ENCODE data around the gene ARHGEF4. TPM values are rescaled to one million over a fixed set of nuclear protein-coding genes. Genes with fewer than 3 reads are reported as not detected.

ARHGEF4 gene
- total RNA-seq, 1 donor from 2014 or later: 11.1 TPM

DNA sequence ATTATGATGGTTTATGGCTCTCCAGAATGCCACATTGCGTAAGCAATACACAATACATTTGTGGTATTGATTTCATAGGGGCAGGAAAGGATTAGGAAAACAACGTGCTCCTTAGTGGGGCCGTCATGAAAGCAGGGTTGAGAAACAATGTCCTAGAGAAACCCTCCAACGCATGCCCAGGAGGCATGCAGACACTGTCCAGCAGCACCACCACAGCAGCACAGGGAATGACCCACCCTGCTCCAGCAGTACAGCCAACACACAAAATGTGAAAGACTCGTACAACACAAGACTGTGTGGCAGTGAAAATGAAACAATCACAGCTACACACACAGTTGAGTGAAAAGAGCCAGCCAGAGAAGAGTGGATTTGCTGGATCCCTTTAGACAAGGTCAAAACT, 190.2 kb downstream of the ARHGEF4 start:
- no peaks in the 10 kb centered on the region for H3K4me1 ChIP-seq
- H3K27ac ChIP-seq: no peak overlapping the region
- no peaks in the 10 kb centered on the region for H3K27me3 ChIP-seq
- H3K4me3 ChIP-seq: no peak overlapping the region
- ATAC-seq: no peak
- TF ChIP-seq, protein P1, sequence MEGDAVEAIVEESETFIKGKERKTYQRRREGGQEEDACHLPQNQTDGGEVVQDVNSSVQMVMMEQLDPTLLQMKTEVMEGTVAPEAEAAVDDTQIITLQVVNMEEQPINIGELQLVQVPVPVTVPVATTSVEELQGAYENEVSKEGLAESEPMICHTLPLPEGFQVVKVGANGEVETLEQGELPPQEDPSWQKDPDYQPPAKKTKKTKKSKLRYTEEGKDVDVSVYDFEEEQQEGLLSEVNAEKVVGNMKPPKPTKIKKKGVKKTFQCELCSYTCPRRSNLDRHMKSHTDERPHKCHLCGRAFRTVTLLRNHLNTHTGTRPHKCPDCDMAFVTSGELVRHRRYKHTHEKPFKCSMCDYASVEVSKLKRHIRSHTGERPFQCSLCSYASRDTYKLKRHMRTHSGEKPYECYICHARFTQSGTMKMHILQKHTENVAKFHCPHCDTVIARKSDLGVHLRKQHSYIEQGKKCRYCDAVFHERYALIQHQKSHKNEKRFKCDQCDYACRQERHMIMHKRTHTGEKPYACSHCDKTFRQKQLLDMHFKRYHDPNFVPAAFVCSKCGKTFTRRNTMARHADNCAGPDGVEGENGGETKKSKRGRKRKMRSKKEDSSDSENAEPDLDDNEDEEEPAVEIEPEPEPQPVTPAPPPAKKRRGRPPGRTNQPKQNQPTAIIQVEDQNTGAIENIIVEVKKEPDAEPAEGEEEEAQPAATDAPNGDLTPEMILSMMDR (IDR thresholded peaks at IDR 0.05): no peak
- intact Hi-C loops (cut with DNase I): no loop called here
- no peaks in the 10 kb centered on the region for H3K9me3 ChIP-seq
- DNase-seq: peak; percentile 39
- no peaks in the 10 kb centered on the region for H3K36me3 ChIP-seq

DNA sequence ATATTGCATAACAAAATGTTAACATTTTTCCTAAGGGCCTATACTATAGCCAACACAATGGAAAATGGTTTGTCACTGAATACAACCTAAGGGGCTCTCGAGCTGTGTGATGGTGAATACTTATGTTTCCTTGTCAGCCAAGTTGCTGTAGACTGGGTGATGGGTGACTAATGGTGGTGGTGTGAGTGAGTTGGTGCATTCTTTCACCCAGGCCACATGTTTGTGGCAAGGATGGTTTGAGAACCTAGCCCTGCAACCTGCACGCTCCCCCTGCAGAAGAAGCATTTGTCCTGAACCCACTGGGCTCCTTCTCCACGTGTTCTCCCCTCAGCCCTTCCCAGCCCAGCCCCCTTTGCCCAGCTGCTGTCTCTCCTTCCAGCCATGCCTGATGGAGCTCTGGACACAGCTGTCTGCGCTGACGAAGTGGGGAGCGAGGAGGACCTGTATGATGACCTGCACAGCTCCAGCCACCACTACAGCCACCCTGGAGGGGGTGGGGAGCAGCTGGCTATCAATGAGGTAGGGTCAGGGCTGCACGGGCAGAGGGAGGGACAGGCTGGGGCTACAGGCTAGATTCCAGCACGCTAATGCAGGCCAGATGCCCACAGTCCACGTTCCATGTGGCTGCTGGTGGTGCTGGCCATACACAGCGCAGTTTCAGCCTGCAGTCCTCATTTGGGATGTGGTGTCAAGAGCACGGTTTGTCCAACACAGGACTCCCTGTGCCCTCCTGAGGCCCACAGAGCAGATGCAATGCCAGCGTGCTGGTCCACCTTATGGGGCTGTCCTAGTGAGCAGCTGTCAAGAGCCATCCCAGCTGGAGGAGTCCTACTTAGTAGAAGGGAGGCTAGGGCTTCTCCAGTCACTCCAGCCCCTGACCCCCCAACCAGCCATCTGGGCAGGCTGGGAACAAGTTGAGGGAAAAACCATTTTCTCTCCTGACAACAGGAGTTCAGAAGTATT, 191.1 kb downstream of the ARHGEF4 start:
- H3K36me3 ChIP-seq: no peaks in the 10 kb centered on the region
- peak; percentile 42 for DNase-seq
- TF ChIP-seq, protein P1 (IDR thresholded peaks at IDR 0.05): no peak
- H3K27ac ChIP-seq: no peak overlapping the region
- ATAC-seq: no peak
- H3K4me1 ChIP-seq: no peaks in the 10 kb centered on the region
- H3K27me3 ChIP-seq: no peaks in the 10 kb centered on the region
- no peak overlapping the region for H3K4me3 ChIP-seq
- H3K9me3 ChIP-seq: no peaks in the 10 kb centered on the region
- intact Hi-C loops (cut with DNase I): no loop called here

DNA sequence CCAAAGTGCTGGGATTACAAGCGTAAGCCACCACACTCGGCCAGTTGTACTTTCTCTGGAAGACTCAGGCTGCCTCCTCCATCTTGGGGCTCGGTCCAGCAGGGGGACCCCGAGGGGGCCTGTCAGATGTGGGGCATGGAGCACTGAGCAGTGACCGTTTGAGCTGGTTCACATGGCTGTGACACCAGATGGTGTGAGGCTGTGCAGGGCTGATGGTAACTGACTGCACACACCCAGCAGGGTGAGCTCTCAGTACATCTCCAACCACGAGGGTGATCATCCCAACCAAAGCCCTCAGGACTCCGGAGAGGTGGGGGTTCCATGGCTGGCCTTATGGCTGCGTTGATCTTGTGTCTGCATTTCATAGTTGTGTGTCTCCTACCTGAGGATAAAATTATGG, 193.1 kb downstream of the ARHGEF4 start:
- Histone ChIP-seq H3K4me1 (no peaks in the 10 kb centered on the region), H3K9me3 (no peaks in the 10 kb centered on the region), H3K27me3 (peaks cover 8% of the 10 kb centered on the region), H3K4me3 (no peak overlapping the region), H3K27ac (no peak overlapping the region), H3K36me3 (no peaks in the 10 kb centered on the region)
- peak; percentile 29 for DNase-seq
- no peak for ATAC-seq
- TF ChIP-seq, protein P1 (IDR thresholded peaks at IDR 0.05): no peak
- intact Hi-C loops (cut with DNase I): no loop called here

DNA sequence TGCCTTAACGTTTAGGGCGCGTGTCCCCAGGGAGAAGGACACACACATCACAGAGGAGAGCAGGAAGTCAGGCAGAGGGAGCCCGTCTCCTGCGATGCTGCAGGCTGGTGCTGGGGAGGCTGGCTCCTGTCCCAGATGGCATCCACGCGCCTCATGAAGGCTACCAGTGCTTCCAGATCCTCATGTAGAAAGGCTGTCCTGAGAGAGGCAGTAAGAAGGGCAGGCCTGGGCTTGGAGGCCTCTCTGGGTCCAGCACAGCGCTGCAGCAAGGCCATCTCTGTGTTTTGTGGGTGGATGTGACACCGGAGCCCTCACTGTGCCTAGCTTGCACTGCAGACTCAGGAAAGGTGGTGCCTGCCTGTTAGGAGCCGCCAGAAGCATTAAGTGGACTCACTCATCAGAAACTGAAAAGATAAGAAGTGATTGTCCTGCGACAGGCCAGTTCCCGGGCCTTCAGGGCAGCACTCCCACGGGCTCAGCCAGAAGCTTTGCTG, 193.8 kb downstream of the ARHGEF4 start:
- H3K27me3 ChIP-seq: peaks cover 13% of the 10 kb centered on the region
- intact Hi-C loops (cut with DNase I): no loop called here
- no peaks in the 10 kb centered on the region for H3K9me3 ChIP-seq
- no peaks in the 10 kb centered on the region for H3K36me3 ChIP-seq
- DNase-seq: peak; percentile 57
- H3K4me3 ChIP-seq: no peak overlapping the region
- no peaks in the 10 kb centered on the region for H3K4me1 ChIP-seq
- TF ChIP-seq, protein P1 (IDR thresholded peaks at IDR 0.05): no peak
- H3K27ac ChIP-seq: peak overlapping the region; percentile 24
- ATAC-seq: no peak

DNA sequence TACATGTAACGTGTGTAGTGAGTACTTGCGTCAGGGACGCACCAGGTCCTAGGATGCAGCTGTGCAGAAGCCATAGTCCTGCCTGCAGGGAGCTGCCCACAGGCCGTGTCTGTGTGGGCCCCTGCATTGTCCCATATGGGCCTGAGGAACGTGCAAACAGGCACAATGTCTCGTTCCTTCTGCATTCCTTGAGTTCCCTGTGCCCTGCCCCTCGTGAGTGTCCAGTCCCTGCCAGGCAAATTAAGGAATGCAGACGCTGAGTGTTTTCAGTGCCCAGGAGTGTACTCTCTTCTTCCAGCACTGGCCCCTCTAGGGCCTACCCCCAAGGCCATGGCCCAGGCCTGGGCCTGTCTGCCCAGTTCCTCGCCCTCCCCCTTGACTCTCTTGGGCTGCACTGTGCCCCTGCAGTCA, 194.7 kb downstream of the ARHGEF4 start:
- H3K36me3 ChIP-seq: no peaks in the 10 kb centered on the region
- TF ChIP-seq, protein P1 (IDR thresholded peaks at IDR 0.05): no peak
- ATAC-seq (peak; percentile 75), DNase-seq (peak; percentile 65)
- H3K27ac ChIP-seq: peak overlapping the region; percentile 58
- peaks cover 22% of the 10 kb centered on the region for H3K27me3 ChIP-seq
- H3K4me1 ChIP-seq: no peaks in the 10 kb centered on the region
- no peaks in the 10 kb centered on the region for H3K9me3 ChIP-seq
- H3K4me3 ChIP-seq: no peak overlapping the region
- intact Hi-C loops (cut with DNase I): no loop called here
